WTC11 (cell line): Measurements from ENCODE around the gene MCRIP2. TPM values are rescaled to one million over a fixed set of nuclear protein-coding genes. Genes with fewer than 3 reads are reported as not detected.

ENCODE experiments used
- ATAC-seq: fragments of 200-7000 bp; cut with Tn5 transposase; 2 replicates; pipeline ENCODE4 v1.10.0; 2021; ENCODE audit warnings: mild to moderate bottlenecking, moderate library complexity
- CTCF ChIA-PET: fragments of 300-600 bp; sonication (Branson Sonifier 250); formaldehyde crosslinking; loops from one replicate; lab custom pipeline; 2021; ENCODE audit warnings: antibody characterized with exemption; lab: Charles Lee
- POLR2A ChIA-PET: fragments of 350-600 bp; sonication (Branson Sonifier 250); formaldehyde crosslinking; loops from one replicate; lab custom pipeline; 2021; ENCODE audit warnings: antibody characterized with exemption; lab: Charles Lee
- DNase-seq: peaks from one replicate; pipeline ENCODE4 v3.0.0; 2021; ENCODE audit warnings: low spot score
- H3K27ac Mint-ChIP-seq: 2 replicates; pipeline ENCODE4 v1.8.0; 2021; ENCODE audit warnings: mixed read lengths
- H3K27me3 Mint-ChIP-seq: 2 replicates; pipeline ENCODE4 v1.8.0; 2021; ENCODE audit warnings: low read depth, mild to moderate bottlenecking, moderate library complexity, mixed read lengths
- H3K36me3 Mint-ChIP-seq: 2 replicates; pipeline ENCODE4 v1.8.0; 2021; ENCODE audit warnings: mixed read lengths
- H3K4me1 Mint-ChIP-seq: 2 replicates; pipeline ENCODE4 v1.8.0; 2022; ENCODE audit warnings: mixed read lengths
- H3K4me3 Mint-ChIP-seq: 2 replicates; pipeline ENCODE4 v1.8.0; 2021; ENCODE audit warnings: mild to moderate bottlenecking, moderate library complexity, mixed read lengths
- H3K9me3 Mint-ChIP-seq: 2 replicates; pipeline ENCODE4 v1.8.0; 2021; ENCODE audit warnings: mixed read lengths
- ESRRA ChIP-seq: sonication (generic); formaldehyde crosslinking; IDR thresholded peaks from 2 replicates; pipeline ENCODE4 v1.8.1; 2022; ENCODE audit warnings: mild to moderate bottlenecking, missing genetic modification reagents, borderline replicate concordance
- FOXJ3 ChIP-seq: sonication (generic); formaldehyde crosslinking; IDR thresholded peaks from 2 replicates; pipeline ENCODE4 v1.9.0; 2021; ENCODE audit warnings: missing genetic modification reagents, mild to moderate bottlenecking, borderline replicate concordance
- RELA ChIP-seq: sonication (generic); formaldehyde crosslinking; IDR thresholded peaks from 2 replicates; pipeline ENCODE4 v1.8.1; 2022; ENCODE audit warnings: missing genetic modification reagents, mild to moderate bottlenecking, borderline replicate concordance
- TEAD1 ChIP-seq: sonication (generic); formaldehyde crosslinking; IDR thresholded peaks from 2 replicates; pipeline ENCODE4 v1.8.0; 2022; ENCODE audit warnings: mild to moderate bottlenecking, missing genetic modification reagents
- ZNF121 ChIP-seq: sonication (generic); formaldehyde crosslinking; IDR thresholded peaks from 2 replicates; pipeline ENCODE4 v1.8.0; 2023; ENCODE audit warnings: missing genetic modification reagents
- ZNF232 ChIP-seq: sonication (generic); formaldehyde crosslinking; IDR thresholded peaks from 2 replicates; pipeline ENCODE4 v1.8.0; 2022; ENCODE audit warnings: mild to moderate bottlenecking, missing genetic modification reagents
- total RNA-seq: library from RNA; stranded (reverse); gene quantifications from 3 replicates; pipeline ENCODE4 v1.2.3, GENCODE V29; 2021
- TF ChIP-seq, protein P1 (sequence below): sonication (generic); formaldehyde crosslinking; IDR thresholded peaks from 2 replicates; pipeline ENCODE4 v1.8.1; 2022; ENCODE audit warnings: low read depth, mild to moderate bottlenecking, moderate library complexity, missing genetic modification reagents, borderline replicate concordance
- TF ChIP-seq, protein P2 (sequence below): fragments of 250-450 bp; sonication (Bioruptor Pico); conservative IDR thresholded peaks from 2 replicates; pipeline ENCODE4 v1.9.0; 2021; ENCODE audit warnings: mild to moderate bottlenecking
- TF ChIP-seq, protein P3 (sequence below): sonication (generic); formaldehyde crosslinking; IDR thresholded peaks from 2 replicates; pipeline ENCODE4 v1.8.1; 2022; ENCODE audit warnings: low read depth, missing genetic modification reagents, borderline replicate concordance
- TF ChIP-seq, protein P4 (sequence below): sonication (generic); formaldehyde crosslinking; conservative IDR thresholded peaks from 2 replicates; pipeline ENCODE4 v1.8.1; 2023; ENCODE audit warnings: mild to moderate bottlenecking, low read depth, missing genetic modification reagents, moderate library complexity
- TF ChIP-seq, protein P5 (sequence below): sonication (generic); formaldehyde crosslinking; IDR thresholded peaks from 2 replicates; pipeline ENCODE4 v1.8.1; 2022; ENCODE audit warnings: missing genetic modification reagents, borderline replicate concordance
- TF ChIP-seq, protein P6 (sequence below): sonication (generic); formaldehyde crosslinking; IDR thresholded peaks from 2 replicates; pipeline ENCODE4 v1.8.1; 2023; ENCODE audit warnings: mild to moderate bottlenecking, moderate library complexity, missing genetic modification reagents
- TF ChIP-seq, protein P7 (sequence below): sonication (generic); formaldehyde crosslinking; IDR thresholded peaks from 2 replicates; pipeline ENCODE4 v1.8.0; 2022; ENCODE audit warnings: mild to moderate bottlenecking, missing genetic modification reagents
- TF ChIP-seq, protein P8 (sequence below): sonication (generic); formaldehyde crosslinking; IDR thresholded peaks from 2 replicates; pipeline ENCODE4 v1.8.0; 2022; ENCODE audit warnings: mild to moderate bottlenecking, missing genetic modification reagents

MCRIP2 gene
- total RNA-seq, 1 experiment from 2014 or later, result 63.3 TPM

DNA sequence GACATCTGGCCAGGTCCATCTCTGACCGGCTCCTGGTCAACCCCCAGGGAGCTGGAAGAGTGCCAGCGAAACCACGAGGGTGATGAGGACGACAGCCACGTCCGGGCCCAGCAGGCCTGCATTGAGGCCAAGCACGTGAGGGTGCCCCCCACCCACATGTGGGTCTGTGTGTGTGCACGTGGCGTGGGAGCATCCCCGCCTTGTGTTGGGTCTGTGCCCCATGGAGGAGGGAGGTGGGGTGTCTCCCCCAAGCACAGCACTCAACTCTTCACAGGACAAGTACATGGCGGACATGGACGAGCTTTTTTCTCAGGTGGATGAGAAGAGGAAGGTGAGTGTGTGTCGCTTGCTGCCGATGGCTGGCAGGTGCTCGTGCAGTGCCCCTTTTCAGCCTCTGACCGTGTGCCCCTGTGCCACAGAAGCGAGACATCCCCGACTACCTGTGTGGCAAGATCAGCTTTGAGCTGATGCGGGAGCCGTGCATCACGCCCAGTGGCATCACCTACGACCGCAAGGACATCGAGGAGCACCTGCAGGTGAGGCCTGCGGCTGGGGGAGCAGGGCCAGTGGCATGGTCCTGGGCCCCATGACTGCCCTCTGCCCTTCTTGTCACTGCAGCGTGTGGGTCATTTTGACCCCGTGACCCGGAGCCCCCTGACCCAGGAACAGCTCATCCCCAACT lies 40.3 kb downstream of the MCRIP2 start:
- ChIA-PET CTCF (interaction anchor here (0.7 to 2.7 kb wide), 7 partner anchors 13 to 103 kb away, joined by 3 to 12 read pairs (median 3); no protein-coding TSS in a partner anchor), POLR2A (no interaction called here)
- Mint-ChIP-seq H3K27me3 (no peaks in the 10 kb centered on the region), H3K4me1 (peaks cover 21% of the 10 kb centered on the region), H3K27ac (no peak overlapping the region), H3K4me3 (peak overlapping the region; percentile 76), H3K9me3 (no peaks in the 10 kb centered on the region)
- DNase-seq (no peak), ATAC-seq (no peak)
- TF ChIP-seq, protein P1, sequence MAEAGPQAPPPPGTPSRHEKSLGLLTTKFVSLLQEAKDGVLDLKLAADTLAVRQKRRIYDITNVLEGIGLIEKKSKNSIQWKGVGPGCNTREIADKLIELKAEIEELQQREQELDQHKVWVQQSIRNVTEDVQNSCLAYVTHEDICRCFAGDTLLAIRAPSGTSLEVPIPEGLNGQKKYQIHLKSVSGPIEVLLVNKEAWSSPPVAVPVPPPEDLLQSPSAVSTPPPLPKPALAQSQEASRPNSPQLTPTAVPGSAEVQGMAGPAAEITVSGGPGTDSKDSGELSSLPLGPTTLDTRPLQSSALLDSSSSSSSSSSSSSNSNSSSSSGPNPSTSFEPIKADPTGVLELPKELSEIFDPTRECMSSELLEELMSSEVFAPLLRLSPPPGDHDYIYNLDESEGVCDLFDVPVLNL, result no peak
- TF ChIP-seq, protein P2, sequence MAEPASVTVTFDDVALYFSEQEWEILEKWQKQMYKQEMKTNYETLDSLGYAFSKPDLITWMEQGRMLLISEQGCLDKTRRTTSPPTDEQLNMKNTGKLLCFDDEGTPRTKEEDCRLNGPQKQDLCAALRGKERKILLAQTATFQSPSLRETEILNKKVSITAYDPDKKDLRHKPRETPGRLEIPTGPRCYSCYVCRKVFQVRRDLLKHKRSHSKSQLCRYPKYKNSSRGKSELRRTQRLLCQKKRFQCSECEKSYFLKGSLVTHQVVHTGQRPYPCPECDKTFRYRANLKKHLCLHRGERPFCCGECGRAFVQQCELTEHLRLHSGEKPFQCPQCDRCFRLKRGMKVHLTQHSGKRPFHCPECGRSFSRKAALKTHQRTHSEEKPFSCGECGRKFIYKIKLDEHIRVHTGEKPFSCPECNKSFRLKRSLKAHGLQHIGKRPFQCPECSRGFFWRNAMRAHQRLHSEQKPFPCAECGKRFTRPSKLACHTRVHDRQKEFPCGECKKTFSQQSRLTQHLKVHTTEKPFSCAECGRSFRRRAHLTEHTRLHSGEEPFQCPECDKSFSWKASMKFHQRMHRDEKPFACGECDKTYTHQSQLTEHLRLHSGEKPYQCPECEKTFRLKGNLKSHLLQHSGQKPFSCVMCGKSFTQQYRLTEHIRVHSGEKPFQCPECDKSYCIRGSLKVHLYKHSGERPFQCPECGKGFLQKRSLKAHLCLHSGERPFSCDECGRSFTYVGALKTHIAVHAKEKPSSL (CRISPR knock-in tag), result no peak
- TF ChIP-seq ESRRA (CRISPR knock-in tag) (no peak), TEAD1 (CRISPR knock-in tag) (0 out of 2 replicates have a peak, but pooled peaks have one; percentile 8), ZNF232 (no peak), RELA (CRISPR knock-in tag) (0 out of 2 replicates have a peak, but pooled peaks have one; percentile 48), ZNF121 (CRISPR knock-in tag) (no peak), FOXJ3 (CRISPR knock-in tag) (no peak)
- TF ChIP-seq, protein P3, sequence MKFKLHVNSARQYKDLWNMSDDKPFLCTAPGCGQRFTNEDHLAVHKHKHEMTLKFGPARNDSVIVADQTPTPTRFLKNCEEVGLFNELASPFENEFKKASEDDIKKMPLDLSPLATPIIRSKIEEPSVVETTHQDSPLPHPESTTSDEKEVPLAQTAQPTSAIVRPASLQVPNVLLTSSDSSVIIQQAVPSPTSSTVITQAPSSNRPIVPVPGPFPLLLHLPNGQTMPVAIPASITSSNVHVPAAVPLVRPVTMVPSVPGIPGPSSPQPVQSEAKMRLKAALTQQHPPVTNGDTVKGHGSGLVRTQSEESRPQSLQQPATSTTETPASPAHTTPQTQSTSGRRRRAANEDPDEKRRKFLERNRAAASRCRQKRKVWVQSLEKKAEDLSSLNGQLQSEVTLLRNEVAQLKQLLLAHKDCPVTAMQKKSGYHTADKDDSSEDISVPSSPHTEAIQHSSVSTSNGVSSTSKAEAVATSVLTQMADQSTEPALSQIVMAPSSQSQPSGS, result no peak
- TF ChIP-seq, protein P4, sequence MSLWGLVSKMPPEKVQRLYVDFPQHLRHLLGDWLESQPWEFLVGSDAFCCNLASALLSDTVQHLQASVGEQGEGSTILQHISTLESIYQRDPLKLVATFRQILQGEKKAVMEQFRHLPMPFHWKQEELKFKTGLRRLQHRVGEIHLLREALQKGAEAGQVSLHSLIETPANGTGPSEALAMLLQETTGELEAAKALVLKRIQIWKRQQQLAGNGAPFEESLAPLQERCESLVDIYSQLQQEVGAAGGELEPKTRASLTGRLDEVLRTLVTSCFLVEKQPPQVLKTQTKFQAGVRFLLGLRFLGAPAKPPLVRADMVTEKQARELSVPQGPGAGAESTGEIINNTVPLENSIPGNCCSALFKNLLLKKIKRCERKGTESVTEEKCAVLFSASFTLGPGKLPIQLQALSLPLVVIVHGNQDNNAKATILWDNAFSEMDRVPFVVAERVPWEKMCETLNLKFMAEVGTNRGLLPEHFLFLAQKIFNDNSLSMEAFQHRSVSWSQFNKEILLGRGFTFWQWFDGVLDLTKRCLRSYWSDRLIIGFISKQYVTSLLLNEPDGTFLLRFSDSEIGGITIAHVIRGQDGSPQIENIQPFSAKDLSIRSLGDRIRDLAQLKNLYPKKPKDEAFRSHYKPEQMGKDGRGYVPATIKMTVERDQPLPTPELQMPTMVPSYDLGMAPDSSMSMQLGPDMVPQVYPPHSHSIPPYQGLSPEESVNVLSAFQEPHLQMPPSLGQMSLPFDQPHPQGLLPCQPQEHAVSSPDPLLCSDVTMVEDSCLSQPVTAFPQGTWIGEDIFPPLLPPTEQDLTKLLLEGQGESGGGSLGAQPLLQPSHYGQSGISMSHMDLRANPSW (CRISPR knock-in tag), result no peak
- TF ChIP-seq, protein P5, sequence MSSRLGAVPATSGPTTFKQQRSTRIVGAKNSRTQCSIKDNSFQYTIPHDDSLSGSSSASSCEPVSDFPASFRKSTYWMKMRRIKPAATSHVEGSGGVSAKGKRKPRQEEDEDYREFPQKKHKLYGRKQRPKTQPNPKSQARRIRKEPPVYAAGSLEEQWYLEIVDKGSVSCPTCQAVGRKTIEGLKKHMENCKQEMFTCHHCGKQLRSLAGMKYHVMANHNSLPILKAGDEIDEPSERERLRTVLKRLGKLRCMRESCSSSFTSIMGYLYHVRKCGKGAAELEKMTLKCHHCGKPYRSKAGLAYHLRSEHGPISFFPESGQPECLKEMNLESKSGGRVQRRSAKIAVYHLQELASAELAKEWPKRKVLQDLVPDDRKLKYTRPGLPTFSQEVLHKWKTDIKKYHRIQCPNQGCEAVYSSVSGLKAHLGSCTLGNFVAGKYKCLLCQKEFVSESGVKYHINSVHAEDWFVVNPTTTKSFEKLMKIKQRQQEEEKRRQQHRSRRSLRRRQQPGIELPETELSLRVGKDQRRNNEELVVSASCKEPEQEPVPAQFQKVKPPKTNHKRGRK (CRISPR knock-in tag), result no peak
- TF ChIP-seq, protein P6, sequence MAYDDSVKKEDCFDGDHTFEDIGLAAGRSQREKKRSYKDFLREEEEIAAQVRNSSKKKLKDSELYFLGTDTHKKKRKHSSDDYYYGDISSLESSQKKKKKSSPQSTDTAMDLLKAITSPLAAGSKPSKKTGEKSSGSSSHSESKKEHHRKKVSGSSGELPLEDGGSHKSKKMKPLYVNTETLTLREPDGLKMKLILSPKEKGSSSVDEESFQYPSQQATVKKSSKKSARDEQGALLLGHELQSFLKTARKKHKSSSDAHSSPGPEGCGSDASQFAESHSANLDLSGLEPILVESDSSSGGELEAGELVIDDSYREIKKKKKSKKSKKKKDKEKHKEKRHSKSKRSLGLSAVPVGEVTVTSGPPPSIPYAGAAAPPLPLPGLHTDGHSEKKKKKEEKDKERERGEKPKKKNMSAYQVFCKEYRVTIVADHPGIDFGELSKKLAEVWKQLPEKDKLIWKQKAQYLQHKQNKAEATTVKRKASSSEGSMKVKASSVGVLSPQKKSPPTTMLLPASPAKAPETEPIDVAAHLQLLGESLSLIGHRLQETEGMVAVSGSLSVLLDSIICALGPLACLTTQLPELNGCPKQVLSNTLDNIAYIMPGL (CRISPR knock-in tag), result no peak
- TF ChIP-seq, protein P7, sequence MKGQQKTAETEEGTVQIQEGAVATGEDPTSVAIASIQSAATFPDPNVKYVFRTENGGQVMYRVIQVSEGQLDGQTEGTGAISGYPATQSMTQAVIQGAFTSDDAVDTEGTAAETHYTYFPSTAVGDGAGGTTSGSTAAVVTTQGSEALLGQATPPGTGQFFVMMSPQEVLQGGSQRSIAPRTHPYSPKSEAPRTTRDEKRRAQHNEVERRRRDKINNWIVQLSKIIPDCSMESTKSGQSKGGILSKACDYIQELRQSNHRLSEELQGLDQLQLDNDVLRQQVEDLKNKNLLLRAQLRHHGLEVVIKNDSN (CRISPR knock-in tag), result 0 out of 2 replicates have a peak, but pooled peaks have one; percentile 10
- TF ChIP-seq, protein P8, sequence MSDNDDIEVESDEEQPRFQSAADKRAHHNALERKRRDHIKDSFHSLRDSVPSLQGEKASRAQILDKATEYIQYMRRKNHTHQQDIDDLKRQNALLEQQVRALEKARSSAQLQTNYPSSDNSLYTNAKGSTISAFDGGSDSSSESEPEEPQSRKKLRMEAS (CRISPR knock-in tag), result 0 out of 2 replicates have a peak, but pooled peaks have one; percentile 27
- TF ChIP-seq, all 79 proteins: peak for 4
- H3K36me3 Mint-ChIP-seq, result peaks cover 25% of the 10 kb centered on the region
